ENCODE results near the gene CXCL11. TPM values are rescaled to one million over a fixed set of nuclear protein-coding genes. Genes with fewer than 3 reads are reported as not detected.
A peak's percentile ranks its signal among the peaks of the same experiment; 100 is the strongest.

The CXCL11 gene
- total and polyA plus RNA-seq, 9 of the 15 experiments (the other 6 are each of a cell fraction or from before 2014, with no cell fraction given) = 2.1 to 9.1 (median 4.5) TPM

DNA sequence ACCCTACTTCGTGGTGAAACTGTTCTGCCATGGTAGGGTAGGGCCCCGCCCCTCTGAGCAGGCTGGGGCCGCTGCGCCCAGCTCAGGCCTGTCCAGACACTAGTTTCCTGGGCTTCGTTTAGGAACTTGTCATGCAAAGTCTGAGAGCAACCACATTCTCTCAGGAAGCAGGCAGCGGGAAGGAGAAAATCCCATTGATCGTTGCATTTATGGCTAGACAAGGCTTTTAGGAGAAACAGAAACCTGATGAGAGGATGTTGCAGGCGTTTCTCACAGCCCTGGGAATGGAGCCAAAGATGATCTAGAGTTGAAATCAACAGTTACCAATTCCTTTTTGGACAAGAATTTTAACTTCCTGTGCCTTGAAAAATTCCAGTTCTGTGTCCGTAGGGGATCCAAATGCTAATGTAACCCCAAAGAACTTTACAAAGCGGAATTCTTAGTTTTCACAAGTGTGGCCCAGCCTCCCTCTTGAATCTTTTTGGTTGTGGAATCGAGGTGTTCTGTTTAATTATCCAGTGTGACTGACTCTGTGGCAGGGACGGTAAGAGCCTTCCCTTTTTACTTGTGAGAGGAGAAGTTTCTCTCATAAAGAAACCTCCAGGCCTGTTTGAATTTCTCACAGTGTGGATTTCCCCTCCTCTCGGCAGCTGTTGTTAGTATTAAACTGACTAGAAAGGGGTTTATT lies 24.0 kb downstream of the CXCL11 start:
- Histone ChIP-seq H4K20me1 (replicated peaks; ENCODE audit: control insufficient read depth, insufficient read depth, low read length) (no peaks in the 10 kb centered on the region), H3K27me3 (ENCODE audit: control insufficient read depth in 2 of 2, insufficient read depth in 2 of 2, low read length in 2 of 2) (peaks cover 0 to 8% of the 10 kb centered on the region in 2 experiments; a peak in 1 of 5 replicates), H3K79me2 (ENCODE audit: control insufficient read depth, insufficient read depth, low read length) (no peaks in the 10 kb centered on the region), H2AFZ (ENCODE audit: low read depth, low read length) (peak overlapping the region; percentile 47), H3K9me3 (replicated peaks; ENCODE audit: control insufficient read depth, insufficient read depth, low read depth, low read length) (no peaks in the 10 kb centered on the region), H3K4me1 (replicated peaks in 1 of 2; ENCODE audit: control insufficient read depth in 2 of 2, insufficient read depth in 2 of 2, low read length in 2 of 2) (peaks cover 0 to 7% of the 10 kb centered on the region in 2 experiments; a peak in 3 of 5 replicates), H3K9ac (ENCODE audit: insufficient read depth in 1 of 2, low read depth in 2 of 2, low read length in 2 of 2) (no peak overlapping the region), H3K4me2 (ENCODE audit: insufficient read depth, low read length) (no peak overlapping the region), H3K9me1 (ENCODE audit: control insufficient read depth, insufficient read depth, low read length) (no peaks in the 10 kb centered on the region), H3K36me3 (ENCODE audit: control insufficient read depth, insufficient read depth, low read length) (no peaks in the 10 kb centered on the region), H3K27ac (ENCODE audit: extremely low read depth, low read depth, low read length) (no peak overlapping the region), H3K4me3 (no peak overlapping the region)
- ATAC-seq (peak; percentile 63), FAIRE-seq (no peak), DNase-seq (ENCODE audit: extremely low read depth in 1 of 4, low spot score in 3 of 4) (no peak)
- WGBS (ENCODE audit: insufficient coverage, low coverage, missing lambda C conversion rate) = 21% methylated on average over 11 of the region's 13 CpGs
- ChIA-PET CTCF (ENCODE audit: low intra/inter-chr PET ratio) (no interaction called here), POLR2A (no interaction called here)
- TF ChIP-seq ZNF766 (CRISPR knock-in tag; conservative IDR thresholded peaks at IDR 0.05) (0 out of 2 replicates have a peak, but pooled peaks have one; percentile 44), PHB (CRISPR knock-in tag; IDR thresholded peaks at IDR 0.05) (no peak), TBP (optimal IDR thresholded peaks at IDR 0.05; ENCODE audit: low read depth, low read length) (no peak)
- TF ChIP-seq, protein P1, sequence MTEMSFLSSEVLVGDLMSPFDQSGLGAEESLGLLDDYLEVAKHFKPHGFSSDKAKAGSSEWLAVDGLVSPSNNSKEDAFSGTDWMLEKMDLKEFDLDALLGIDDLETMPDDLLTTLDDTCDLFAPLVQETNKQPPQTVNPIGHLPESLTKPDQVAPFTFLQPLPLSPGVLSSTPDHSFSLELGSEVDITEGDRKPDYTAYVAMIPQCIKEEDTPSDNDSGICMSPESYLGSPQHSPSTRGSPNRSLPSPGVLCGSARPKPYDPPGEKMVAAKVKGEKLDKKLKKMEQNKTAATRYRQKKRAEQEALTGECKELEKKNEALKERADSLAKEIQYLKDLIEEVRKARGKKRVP (CRISPR knock-in tag; IDR thresholded peaks at IDR 0.05) = no peak
- in situ Hi-C loops (cut with MboI) = no loop called here
- no TSS peak for BruUV-seq (replicated peaks)
- intact Hi-C loops (cut with micrococcal nuclease) = no loop called here
